ENCODE measurements around the gene USF2.

Gene USF2

DNA sequence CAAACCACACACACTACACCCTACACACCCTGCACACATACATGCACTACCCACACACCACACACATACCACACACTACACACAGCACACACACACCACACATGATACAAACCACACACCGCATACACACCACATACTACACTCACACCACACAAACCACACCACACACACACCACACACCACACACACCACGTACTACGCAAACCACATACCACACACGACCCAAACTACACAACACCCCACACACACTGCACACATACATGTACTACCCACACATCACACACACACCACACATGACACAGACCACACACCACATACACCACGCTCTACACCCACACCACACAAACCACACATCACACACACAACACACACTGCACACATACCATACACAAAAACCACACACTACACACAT is 29.8 kb downstream of the USF2 start (continued):
- no peak for TF ChIP-seq ZIC2 (tag by site-specific recombination; IDR thresholded peaks at IDR 0.05)
- TF ChIP-seq, protein P1, sequence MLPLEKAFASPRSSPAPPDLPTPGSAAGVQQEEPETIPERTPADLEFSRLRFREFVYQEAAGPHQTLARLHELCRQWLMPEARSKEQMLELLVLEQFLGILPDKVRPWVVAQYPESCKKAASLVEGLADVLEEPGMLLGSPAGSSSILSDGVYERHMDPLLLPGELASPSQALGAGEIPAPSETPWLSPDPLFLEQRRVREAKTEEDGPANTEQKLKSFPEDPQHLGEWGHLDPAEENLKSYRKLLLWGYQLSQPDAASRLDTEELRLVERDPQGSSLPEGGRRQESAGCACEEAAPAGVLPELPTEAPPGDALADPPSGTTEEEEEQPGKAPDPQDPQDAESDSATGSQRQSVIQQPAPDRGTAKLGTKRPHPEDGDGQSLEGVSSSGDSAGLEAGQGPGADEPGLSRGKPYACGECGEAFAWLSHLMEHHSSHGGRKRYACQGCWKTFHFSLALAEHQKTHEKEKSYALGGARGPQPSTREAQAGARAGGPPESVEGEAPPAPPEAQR (tag by site-specific recombination; IDR thresholded peaks at IDR 0.05) = peak; percentile 12; the same call in 1 of the 2 replicates
- no peak for TF ChIP-seq ZNF214 (tag by site-specific recombination; IDR thresholded peaks at IDR 0.05; ENCODE audit: borderline replicate concordance)
- TF ChIP-seq, protein P2, sequence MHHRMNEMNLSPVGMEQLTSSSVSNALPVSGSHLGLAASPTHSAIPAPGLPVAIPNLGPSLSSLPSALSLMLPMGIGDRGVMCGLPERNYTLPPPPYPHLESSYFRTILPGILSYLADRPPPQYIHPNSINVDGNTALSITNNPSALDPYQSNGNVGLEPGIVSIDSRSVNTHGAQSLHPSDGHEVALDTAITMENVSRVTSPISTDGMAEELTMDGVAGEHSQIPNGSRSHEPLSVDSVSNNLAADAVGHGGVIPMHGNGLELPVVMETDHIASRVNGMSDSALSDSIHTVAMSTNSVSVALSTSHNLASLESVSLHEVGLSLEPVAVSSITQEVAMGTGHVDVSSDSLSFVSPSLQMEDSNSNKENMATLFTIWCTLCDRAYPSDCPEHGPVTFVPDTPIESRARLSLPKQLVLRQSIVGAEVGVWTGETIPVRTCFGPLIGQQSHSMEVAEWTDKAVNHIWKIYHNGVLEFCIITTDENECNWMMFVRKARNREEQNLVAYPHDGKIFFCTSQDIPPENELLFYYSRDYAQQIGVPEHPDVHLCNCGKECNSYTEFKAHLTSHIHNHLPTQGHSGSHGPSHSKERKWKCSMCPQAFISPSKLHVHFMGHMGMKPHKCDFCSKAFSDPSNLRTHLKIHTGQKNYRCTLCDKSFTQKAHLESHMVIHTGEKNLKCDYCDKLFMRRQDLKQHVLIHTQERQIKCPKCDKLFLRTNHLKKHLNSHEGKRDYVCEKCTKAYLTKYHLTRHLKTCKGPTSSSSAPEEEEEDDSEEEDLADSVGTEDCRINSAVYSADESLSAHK (tag by site-specific recombination; IDR thresholded peaks at IDR 0.05) = no peak
- TF ChIP-seq KLF8 (tag by site-specific recombination; IDR thresholded peaks at IDR 0.05) = no peak; the same call in 1 of the 2 replicates
- no peak for TF ChIP-seq WT1 (tag by site-specific recombination; IDR thresholded peaks at IDR 0.05)
- TF ChIP-seq ZNF133 (tag by site-specific recombination; IDR thresholded peaks at IDR 0.05) = 0 out of 2 replicates have a peak, but pooled peaks have one; percentile 34
- TF ChIP-seq ZNF239 (tag by site-specific recombination; IDR thresholded peaks at IDR 0.05) = peak; percentile 79; the same call in 1 of the 2 replicates
- TF ChIP-seq KLF1 (tag by site-specific recombination; IDR thresholded peaks at IDR 0.05) = no peak
- peak; percentile 7; the same call in 1 of the 2 replicates for TF ChIP-seq ZNF202 (tag by site-specific recombination; IDR thresholded peaks at IDR 0.05; ENCODE audit: borderline replicate concordance)
- no peak for TF ChIP-seq ZFP41 (tag by site-specific recombination; IDR thresholded peaks at IDR 0.05; ENCODE audit: borderline replicate concordance)
- TF ChIP-seq SCRT2 (tag by site-specific recombination; IDR thresholded peaks at IDR 0.05) = no peak
- TF ChIP-seq ZNF596 (tag by site-specific recombination; IDR thresholded peaks at IDR 0.05) = no peak
- TF ChIP-seq ZNF548 (tag by site-specific recombination; IDR thresholded peaks at IDR 0.05) = 0 out of 2 replicates have a peak, but pooled peaks have one; percentile 49
- no peak for TF ChIP-seq ZNF530 (tag by site-specific recombination; IDR thresholded peaks at IDR 0.05; ENCODE audit: low read depth)
- TF ChIP-seq, protein P3, sequence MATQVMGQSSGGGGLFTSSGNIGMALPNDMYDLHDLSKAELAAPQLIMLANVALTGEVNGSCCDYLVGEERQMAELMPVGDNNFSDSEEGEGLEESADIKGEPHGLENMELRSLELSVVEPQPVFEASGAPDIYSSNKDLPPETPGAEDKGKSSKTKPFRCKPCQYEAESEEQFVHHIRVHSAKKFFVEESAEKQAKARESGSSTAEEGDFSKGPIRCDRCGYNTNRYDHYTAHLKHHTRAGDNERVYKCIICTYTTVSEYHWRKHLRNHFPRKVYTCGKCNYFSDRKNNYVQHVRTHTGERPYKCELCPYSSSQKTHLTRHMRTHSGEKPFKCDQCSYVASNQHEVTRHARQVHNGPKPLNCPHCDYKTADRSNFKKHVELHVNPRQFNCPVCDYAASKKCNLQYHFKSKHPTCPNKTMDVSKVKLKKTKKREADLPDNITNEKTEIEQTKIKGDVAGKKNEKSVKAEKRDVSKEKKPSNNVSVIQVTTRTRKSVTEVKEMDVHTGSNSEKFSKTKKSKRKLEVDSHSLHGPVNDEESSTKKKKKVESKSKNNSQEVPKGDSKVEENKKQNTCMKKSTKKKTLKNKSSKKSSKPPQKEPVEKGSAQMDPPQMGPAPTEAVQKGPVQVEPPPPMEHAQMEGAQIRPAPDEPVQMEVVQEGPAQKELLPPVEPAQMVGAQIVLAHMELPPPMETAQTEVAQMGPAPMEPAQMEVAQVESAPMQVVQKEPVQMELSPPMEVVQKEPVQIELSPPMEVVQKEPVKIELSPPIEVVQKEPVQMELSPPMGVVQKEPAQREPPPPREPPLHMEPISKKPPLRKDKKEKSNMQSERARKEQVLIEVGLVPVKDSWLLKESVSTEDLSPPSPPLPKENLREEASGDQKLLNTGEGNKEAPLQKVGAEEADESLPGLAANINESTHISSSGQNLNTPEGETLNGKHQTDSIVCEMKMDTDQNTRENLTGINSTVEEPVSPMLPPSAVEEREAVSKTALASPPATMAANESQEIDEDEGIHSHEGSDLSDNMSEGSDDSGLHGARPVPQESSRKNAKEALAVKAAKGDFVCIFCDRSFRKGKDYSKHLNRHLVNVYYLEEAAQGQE (tag by site-specific recombination; IDR thresholded peaks at IDR 0.05) = no peak
- TF ChIP-seq ZBTB1 (tag by site-specific recombination; IDR thresholded peaks at IDR 0.05) = 0 out of 2 replicates have a peak, but pooled peaks have one; percentile 38
- TF ChIP-seq, protein P4, sequence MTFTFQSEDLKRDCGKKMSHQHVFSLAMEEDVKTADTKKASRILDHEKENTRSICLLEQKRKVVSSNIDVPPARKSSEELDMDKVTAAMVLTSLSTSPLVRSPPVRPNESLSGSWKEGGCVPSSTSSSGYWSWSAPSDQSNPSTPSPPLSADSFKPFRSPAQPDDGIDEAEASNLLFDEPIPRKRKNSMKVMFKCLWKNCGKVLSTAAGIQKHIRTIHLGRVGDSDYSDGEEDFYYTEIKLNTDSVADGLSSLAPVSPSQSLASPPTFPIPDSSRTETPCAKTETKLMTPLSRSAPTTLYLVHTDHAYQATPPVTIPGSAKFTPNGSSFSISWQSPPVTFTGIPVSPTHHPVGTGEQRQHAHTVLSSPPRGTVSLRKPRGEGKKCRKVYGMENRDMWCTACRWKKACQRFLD (tag by site-specific recombination; IDR thresholded peaks at IDR 0.05) = peak; percentile 9; the same call in 1 of the 2 replicates
- no peak for TF ChIP-seq SP3 (tag by site-specific recombination; IDR thresholded peaks at IDR 0.05)
- TF ChIP-seq ZNF211 (tag by site-specific recombination; IDR thresholded peaks at IDR 0.05; ENCODE audit: low read depth) = 0 out of 2 replicates have a peak, but pooled peaks have one; percentile 15
- no peak for TF ChIP-seq ZNF510 (tag by site-specific recombination; IDR thresholded peaks at IDR 0.05; ENCODE audit: insufficient replicate concordance)
- TF ChIP-seq SETDB1 (IDR thresholded peaks at IDR 0.05; ENCODE audit: insufficient read length, low read length) = no peak
- no peak for TF ChIP-seq ZNF184 (tag by site-specific recombination; IDR thresholded peaks at IDR 0.05)
- TF ChIP-seq ZNF747 (tag by site-specific recombination; IDR thresholded peaks at IDR 0.05) = no peak
- TF ChIP-seq ZFP69B (tag by site-specific recombination; IDR thresholded peaks at IDR 0.05) = 0 out of 2 replicates have a peak, but pooled peaks have one; percentile 8
- no peak for TF ChIP-seq ZNF155 (tag by site-specific recombination; IDR thresholded peaks at IDR 0.05)
- TF ChIP-seq, protein P5, sequence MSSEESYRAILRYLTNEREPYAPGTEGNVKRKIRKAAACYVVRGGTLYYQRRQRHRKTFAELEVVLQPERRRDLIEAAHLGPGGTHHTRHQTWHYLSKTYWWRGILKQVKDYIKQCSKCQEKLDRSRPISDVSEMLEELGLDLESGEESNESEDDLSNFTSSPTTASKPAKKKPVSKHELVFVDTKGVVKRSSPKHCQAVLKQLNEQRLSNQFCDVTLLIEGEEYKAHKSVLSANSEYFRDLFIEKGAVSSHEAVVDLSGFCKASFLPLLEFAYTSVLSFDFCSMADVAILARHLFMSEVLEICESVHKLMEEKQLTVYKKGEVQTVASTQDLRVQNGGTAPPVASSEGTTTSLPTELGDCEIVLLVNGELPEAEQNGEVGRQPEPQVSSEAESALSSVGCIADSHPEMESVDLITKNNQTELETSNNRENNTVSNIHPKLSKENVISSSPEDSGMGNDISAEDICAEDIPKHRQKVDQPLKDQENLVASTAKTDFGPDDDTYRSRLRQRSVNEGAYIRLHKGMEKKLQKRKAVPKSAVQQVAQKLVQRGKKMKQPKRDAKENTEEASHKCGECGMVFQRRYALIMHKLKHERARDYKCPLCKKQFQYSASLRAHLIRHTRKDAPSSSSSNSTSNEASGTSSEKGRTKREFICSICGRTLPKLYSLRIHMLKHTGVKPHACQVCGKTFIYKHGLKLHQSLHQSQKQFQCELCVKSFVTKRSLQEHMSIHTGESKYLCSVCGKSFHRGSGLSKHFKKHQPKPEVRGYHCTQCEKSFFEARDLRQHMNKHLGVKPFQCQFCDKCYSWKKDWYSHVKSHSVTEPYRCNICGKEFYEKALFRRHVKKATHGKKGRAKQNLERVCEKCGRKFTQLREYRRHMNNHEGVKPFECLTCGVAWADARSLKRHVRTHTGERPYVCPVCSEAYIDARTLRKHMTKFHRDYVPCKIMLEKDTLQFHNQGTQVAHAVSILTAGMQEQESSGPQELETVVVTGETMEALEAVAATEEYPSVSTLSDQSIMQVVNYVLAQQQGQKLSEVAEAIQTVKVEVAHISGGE (tag by site-specific recombination; conservative IDR thresholded peaks at IDR 0.05; ENCODE audit: low read depth) = no peak
- no peak for TF ChIP-seq ZNF623 (tag by site-specific recombination; IDR thresholded peaks at IDR 0.05)
- no peak for TF ChIP-seq IKZF3 (tag by site-specific recombination; IDR thresholded peaks at IDR 0.05)
- TF ChIP-seq ZNF624 (tag by site-specific recombination; IDR thresholded peaks at IDR 0.05) = no peak

All from HEK293 (cell line).